ENCODE data around the gene FMN2.
"Not testable (repeated sequence)": the region's sequence is repeated elsewhere in the genome, so short reads cannot be mapped to it uniquely, and the experiment has no call there.

The FMN2 gene

DNA sequence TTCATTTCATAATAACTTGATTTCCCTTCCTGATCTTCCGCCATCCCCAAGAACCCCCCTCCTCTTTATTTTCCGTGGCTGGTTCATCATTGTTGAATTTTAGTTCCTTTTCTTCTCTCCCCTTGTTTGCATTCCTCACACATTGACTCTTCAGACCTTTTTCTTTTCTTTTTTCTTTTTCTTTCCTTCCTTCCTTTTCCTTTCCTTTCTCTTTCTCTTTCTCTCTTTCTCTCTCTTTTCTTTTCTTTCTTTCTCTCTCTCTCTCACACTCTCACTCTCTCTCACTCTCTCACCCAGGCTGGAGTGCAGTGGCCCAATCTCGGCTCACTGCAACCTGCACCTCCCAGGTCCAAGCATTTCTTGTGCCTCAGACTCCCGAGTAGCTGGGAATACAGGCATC, 231.3 kb downstream of the FMN2 start:
- DNase-seq, result no peak

DNA sequence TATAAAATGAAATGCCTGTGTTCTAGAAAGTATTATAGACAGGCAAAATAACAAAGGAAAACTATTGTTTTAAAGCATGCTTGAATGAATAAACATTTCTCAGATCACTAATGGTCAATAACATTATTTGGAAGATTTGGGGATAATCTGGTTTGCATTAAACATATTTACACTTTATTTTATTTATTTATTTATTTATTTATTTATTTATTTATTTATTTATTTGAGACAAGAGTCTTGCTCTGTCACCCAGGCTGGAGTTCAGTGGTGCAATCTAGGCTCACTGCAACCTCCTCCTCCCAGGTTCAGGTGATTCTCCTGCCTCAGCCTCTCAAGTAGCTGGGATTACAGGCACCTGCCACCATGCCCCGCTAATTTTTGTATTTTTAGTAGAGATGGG, 236.7 kb downstream of the FMN2 start:
- DNase-seq, result not testable (repeated sequence)

GRCh38 chr1:240329443-240329842, 237.8 kb downstream of the FMN2 start:
- no peak for DNase-seq

DNA sequence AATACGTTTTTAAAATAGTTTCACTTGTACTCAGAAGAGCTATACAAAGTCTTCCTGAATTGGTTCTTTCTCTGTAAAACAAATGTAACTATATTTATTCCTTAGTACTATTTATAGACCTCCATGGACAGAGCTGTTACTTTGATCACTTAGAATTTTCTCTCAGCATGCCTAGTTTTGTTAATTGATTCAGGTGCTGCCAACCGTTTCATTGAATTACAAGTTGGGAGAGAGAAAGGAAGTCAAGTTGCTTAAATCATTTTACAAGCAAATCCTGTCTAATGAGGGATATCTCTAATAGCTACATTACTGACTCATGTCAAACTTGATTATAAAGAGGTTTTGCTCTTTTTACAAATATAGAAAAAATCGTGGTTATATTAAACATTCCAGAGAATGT, 241.0 kb downstream of the FMN2 start:
- no peak for DNase-seq

GRCh38 chr1:240337781-240338180, 246.1 kb downstream of the FMN2 start:
- DNase-seq, result no peak

GRCh38 chr1:240338837-240339236, 247.2 kb downstream of the FMN2 start:
- DNase-seq, result no peak

GRCh38 chr1:240341365-240342250, 249.9 kb downstream of the FMN2 start:
- no peak for DNase-seq

DNA sequence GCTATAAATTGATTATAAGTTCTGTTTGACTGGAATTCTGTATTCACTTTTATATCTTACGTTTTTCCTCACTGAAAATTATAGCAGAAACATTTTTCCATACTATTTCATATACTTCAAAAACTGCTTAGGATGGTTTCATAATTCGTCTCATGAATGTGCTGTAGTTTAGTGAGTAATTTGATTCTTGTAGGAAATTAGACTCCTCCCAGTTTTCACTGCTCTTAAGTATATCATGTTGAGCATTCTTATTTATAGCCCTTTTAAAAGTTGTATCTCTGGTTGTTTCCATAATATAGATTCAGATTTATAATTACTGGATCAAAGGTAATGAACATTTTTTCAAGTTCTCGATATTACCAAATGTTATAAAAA, 250.6 kb downstream of the FMN2 start:
- DNase-seq, result no peak

DNA sequence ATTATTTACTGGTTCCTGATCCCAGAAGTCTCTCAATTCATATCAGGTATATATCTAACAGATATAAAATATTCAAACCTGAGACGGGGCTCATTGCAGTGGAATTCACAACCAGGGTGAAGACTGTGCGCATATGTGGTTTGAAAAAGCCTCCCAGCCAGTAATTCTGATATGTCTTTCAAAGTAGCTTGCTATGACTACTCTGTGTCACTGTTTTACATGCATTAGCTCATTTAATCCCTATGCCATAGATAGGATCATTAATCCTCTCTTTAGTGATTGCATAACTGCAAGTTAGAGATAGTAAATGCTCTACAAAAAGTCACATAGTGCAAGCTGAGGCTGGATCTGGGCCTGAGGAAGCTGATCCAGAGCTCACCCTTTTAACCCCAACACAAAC, 251.4 kb downstream of the FMN2 start:
- no peak for DNase-seq

DNA sequence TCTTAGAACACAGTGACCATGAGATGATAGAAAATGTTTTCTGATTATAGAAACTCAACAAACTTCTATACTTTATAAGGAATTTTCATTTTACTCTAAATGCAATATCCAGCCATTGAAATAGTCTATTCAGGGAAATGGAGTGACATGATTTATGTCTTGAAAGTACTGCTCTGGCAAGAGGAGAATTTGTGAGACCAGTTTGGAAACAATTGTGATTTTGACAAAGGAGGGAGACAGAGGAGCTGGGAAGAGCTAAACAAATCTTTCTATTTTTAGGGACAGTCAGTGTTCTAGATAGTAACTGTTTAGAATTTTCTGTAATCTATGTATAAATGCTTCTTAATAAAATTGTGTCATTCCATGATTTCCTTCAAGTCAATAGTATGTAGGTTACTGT, 252.3 kb downstream of the FMN2 start:
- DNase-seq, result no peak

GRCh38 chr1:240344918-240345317, 253.2 kb downstream of the FMN2 start:
- DNase-seq, result no peak

DNA sequence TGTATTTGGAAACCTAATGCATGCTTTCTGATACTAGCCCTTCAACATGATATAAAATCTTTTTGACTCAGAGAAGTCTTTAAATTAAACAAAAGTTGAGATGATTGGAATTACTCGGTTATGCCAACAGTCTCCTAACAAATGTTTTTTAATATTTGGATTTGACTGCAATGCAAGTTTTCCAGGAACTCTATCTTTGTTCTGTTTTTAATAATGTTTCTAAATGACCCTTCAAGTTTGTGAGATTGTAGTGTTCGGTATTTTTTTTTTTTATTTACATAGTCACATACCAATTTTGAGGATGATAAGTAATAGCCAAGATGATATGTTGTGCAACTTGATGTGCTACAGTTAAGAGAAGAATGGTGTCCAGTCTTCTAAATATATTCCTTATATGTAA, 258.0 kb downstream of the FMN2 start:
- no peak for DNase-seq

- DNase-seq, result no peak
Observed at GRCh38 chr1:240350910-240351331, 259.2 kb downstream of the FMN2 start.

DNA sequence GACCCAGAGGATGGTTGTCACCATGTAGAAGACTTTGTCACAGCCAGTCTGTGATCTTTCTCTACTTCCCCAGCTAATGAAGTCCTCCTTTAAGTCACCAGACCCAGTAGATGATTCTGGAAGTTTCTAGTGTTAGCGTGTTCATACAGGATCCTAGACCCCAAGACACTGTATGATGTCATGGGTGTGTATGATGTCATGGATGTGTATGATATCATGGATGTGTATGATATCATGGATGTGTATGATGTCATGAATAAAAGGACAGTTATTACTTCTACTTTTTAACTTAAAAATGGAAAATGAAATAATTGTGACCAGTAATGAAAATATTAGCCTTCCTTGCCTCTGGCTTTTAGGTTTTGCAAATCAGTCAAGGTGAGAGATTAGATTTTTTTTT, 260.0 kb downstream of the FMN2 start:
- no peak for DNase-seq

DNA sequence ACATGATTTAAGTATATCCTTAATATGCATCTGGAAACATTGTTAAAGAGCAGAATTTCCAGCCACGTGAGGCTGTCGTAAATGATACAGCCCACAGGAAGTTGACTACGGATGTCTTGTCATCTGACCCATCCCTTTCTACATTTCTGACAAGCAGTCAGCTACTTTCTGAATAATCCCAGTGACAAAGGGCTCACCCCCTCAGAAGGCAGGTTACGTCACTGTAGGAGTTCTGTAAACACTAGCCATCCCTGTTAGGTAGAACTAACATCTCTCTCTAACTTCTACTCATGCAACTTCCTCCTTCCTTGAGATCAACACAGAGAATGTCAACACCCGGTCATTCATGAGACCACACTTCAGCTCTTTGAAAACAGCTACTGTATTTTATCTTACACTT, 261.1 kb downstream of the FMN2 start:
- no peak for DNase-seq

DNA sequence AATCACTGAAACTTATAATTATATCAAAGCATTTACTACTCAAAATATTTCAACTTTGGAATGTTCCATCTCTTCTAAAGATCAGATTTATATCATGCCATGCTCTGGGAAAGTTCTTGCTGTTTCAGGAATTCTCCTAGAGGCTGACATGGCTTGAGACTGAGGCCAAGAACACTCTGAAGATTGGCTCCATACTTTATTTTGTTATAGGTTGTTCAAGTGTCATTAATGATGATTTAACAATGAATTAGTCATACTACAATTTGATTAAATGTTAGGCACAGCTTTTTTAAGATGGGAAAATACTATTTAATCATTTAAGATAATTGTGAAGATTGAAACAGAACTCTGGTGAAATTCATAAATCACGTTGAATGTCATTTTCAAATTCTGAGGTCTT, 264.9 kb downstream of the FMN2 start:
- DNase-seq, result no peak

GRCh38 chr1:240362046-240362445, 270.4 kb downstream of the FMN2 start:
- DNase-seq, result no peak

DNA sequence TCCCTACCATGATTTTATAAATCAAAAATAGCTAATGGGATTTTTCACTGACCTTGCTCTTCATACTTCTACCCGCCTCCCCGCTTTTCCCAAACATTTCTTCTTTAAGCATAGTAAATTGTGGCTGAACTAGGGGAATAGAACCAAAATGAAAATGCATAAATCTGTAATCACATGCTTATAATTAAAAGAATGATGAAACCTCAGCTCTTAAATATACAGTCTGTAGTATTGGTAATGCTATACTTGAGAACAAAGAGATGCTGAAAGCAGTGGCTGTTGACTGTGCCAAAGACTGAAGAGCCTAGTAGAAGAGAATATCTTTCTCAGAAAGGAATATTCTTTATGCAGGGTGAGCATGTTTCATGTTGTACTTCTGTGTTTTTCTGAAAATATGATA, 271.1 kb downstream of the FMN2 start:
- DNase-seq, result no peak

DNA sequence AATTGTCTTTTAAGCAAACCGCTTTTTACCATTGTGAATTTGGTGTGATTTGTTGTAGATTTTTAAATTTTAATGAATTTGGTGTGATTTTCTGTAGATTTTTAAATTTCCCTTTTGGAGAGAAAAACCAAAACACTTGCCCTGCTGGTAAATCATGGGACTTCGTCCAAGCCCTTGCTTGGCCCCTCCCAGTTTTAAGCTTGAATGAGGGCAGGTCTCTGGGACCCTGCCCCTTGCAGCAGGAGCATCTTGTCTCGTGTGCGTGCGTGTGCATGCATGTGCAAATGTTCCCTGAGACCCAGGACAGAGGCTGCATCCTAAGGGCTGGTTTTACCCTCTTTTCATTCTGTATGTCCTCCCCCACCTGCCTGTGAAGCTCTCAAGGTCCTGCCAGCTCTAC, 271.6 kb downstream of the FMN2 start:
- DNase-seq, result no peak

DNA sequence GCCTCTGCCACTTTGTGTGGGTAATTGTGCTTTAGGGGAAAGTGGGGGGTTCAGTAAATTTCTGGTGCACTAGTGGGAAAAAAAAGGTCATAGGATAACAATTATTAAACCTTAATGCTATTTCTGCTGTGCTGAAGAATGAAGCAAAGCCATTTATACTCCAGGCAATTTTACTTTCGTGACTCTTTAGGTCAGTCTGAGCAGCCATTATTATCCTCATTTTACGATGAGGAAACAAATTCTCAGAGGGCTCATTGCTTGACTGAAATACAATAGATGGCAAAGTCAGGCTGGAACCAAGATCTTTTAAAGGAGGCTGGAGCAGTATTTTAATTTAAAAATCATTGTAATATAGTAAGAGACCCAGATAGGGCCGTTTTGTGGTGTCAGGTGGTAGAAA, 272.2 kb downstream of the FMN2 start:
- no peak for DNase-seq

GRCh38 chr1:240366636-240367035, 275.0 kb downstream of the FMN2 start:
- DNase-seq, result no peak

- DNase-seq, result no peak
Observed at GRCh38 chr1:240385551-240385950, 293.9 kb downstream of the FMN2 start.

DNA sequence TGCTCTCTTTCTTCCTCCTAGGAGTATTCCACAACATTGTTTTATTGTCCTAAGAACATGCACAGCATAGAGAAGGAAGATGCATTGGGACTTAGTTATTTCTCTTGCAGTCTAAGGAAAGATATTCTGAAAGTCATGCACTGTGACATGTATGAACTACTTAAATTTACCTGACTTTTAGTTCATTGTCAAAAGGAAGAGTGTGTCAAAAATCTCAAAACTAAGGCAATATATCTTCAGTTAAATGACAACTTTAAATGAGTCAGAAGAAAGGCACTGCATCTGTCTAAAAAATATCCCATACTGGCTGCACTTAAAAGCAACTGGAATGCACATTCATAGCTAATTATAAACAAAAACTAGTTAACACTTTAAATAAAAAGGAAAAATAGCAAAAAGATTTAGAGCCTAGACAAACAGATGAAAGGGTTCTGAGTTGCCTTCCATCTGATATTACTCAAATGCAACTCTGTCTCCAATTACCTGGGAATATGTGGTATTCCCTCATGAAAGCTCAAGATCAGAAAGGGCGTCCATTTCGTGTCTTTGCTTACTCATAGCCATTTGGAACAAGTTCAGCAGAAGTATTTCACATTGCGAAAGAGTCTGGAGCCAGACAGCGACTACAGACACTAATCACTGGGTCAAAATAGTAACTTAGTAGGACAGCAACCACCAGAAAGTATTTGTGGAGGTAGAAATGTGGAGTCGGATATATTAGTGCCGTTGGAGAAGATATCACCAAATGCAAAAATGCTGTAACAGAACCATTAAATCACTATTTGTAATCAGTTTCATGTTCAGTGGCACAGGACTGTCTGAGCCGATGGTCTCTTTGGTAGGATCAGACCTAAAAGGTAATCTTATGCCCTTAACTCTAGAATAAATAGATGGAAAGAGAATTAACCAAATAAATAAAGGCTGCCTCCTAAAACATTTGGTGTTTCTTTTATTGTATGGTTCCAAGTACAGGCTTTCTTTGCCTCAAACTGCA, 294.6 kb downstream of the FMN2 start:
- no peak for DNase-seq

GRCh38 chr1:240387051-240387450, 295.4 kb downstream of the FMN2 start:
- DNase-seq, result no peak

All from CD4-positive, alpha-beta T cell treated with Interleukin-12 subunit alpha and Interleukin-12 subunit beta, for 1 hour (primary cell).